Chondrocyte (in vitro differentiated cells): ENCODE data around the gene ARHGEF10L. TPM values are rescaled to one million over a fixed set of nuclear protein-coding genes. Genes with fewer than 3 reads are reported as not detected.
A peak's percentile ranks its signal among the peaks of the same experiment; 100 is the strongest.

Experiments used
- DNase-seq: peaks from one replicate; pipeline ENCODE4 v3.0.0; 2021; ENCODE audit warnings: mixed read lengths, low spot score
- H3K27ac Mint-ChIP-seq: one replicate; pipeline ENCODE4 v1.8.0; 2021; ENCODE audit warnings: mild to moderate bottlenecking, moderate library complexity, mixed read lengths; ENCODE audit not compliant: unreplicated experiment
- H3K27me3 Mint-ChIP-seq: 2 replicates; pipeline ENCODE4 v1.8.0; 2021; ENCODE audit warnings: low read depth, mixed read lengths
- H3K36me3 Mint-ChIP-seq: 2 replicates; pipeline ENCODE4 v1.8.0; 2021; ENCODE audit warnings: low read depth, mixed read lengths
- H3K4me1 Mint-ChIP-seq: 2 replicates; pipeline ENCODE4 v1.8.0; 2021; ENCODE audit warnings: low read depth, mild to moderate bottlenecking, mixed read lengths
- H3K4me3 Mint-ChIP-seq: one replicate; pipeline ENCODE4 v1.8.0; 2021; ENCODE audit warnings: mild to moderate bottlenecking, moderate library complexity, mixed read lengths; ENCODE audit not compliant: unreplicated experiment
- H3K9me3 Mint-ChIP-seq: 2 replicates; pipeline ENCODE4 v1.8.0; 2021; ENCODE audit warnings: low read depth, mixed read lengths
- CTCF ChIP-seq: fragments of 200-600 bp; sonication (generic); IDR thresholded peaks from 2 replicates; pipeline ENCODE4 v1.5.0; 2021; ENCODE audit warnings: antibody characterized with exemption, mild to moderate bottlenecking, moderate library complexity
- total RNA-seq: library from RNA; stranded (reverse); gene quantifications from 3 replicates; pipeline ENCODE4 v1.2.1, GENCODE V29; 2021

The ARHGEF10L gene
- total RNA-seq, 1 donor from 2014 or later: 40.0 TPM

- H3K36me3 Mint-ChIP-seq: peaks cover 12% of the 10 kb centered on the region
- DNase-seq: no peak
- H3K9me3 Mint-ChIP-seq: no peaks in the 10 kb centered on the region
- H3K4me3 Mint-ChIP-seq: no peak overlapping the region
- TF ChIP-seq CTCF: no peak
- peak overlapping the region; percentile 65 for H3K27ac Mint-ChIP-seq
- no peaks in the 10 kb centered on the region for H3K27me3 Mint-ChIP-seq
- peaks cover 52% of the 10 kb centered on the region for H3K4me1 Mint-ChIP-seq
These were observed 52.4 kb downstream of the ARHGEF10L start for GRCh38 chr1:17591814-17592430.

GRCh38 chr1:17594026-17594425 is 54.5 kb downstream of the ARHGEF10L start:
- Mint-ChIP-seq H3K36me3 (peaks cover 12% of the 10 kb centered on the region), H3K4me3 (no peak overlapping the region), H3K27ac (peak overlapping the region; percentile 54), H3K4me1 (peaks cover 31% of the 10 kb centered on the region), H3K9me3 (no peaks in the 10 kb centered on the region), H3K27me3 (no peaks in the 10 kb centered on the region)
- TF ChIP-seq CTCF: no peak
- DNase-seq: no peak

GRCh38 chr1:17594690-17595601 is 55.4 kb downstream of the ARHGEF10L start:
- Mint-ChIP-seq H3K9me3 (no peaks in the 10 kb centered on the region), H3K36me3 (peaks cover 14% of the 10 kb centered on the region), H3K4me3 (no peak overlapping the region), H3K4me1 (peaks cover 21% of the 10 kb centered on the region), H3K27me3 (no peaks in the 10 kb centered on the region), H3K27ac (no peak overlapping the region)
- TF ChIP-seq CTCF: no peak
- no peak for DNase-seq

- Mint-ChIP-seq H3K4me3 (no peak overlapping the region), H3K27ac (no peak overlapping the region), H3K27me3 (no peaks in the 10 kb centered on the region), H3K4me1 (peaks cover 16% of the 10 kb centered on the region), H3K36me3 (peaks cover 14% of the 10 kb centered on the region), H3K9me3 (no peaks in the 10 kb centered on the region)
- TF ChIP-seq CTCF: no peak
- no peak for DNase-seq
These were observed 56.1 kb downstream of the ARHGEF10L start for GRCh38 chr1:17595602-17595925.

GRCh38 chr1:17596186-17596585 is 56.7 kb downstream of the ARHGEF10L start:
- Mint-ChIP-seq H3K27me3 (no peaks in the 10 kb centered on the region), H3K36me3 (peaks cover 16% of the 10 kb centered on the region), H3K27ac (no peak overlapping the region), H3K4me1 (peaks cover 16% of the 10 kb centered on the region), H3K9me3 (no peaks in the 10 kb centered on the region), H3K4me3 (no peak overlapping the region)
- DNase-seq: no peak
- no peak for TF ChIP-seq CTCF
